ENCODE results near the gene ALG9.

ALG9 gene

GRCh38 chr11:111913031-111913861, 41.9 kb upstream of the ALG9 start:
- no peaks in the 10 kb centered on the region for H3K27me3 ChIP-seq (ENCODE audit: insufficient read depth, low read depth)
- H4K20me1 ChIP-seq (ENCODE audit: insufficient read depth) = no peaks in the 10 kb centered on the region
- H3K36me3 ChIP-seq (ENCODE audit: insufficient read depth) = no peaks in the 10 kb centered on the region
- H3K4me3 ChIP-seq (IDR thresholded peaks at IDR 0.05; ENCODE audit: insufficient read depth, low read depth, low read length) = no peak overlapping the region
- no peak overlapping the region for H2AFZ ChIP-seq (ENCODE audit: low read depth)
- H3K79me2 ChIP-seq (ENCODE audit: insufficient read depth, low read depth) = no peaks in the 10 kb centered on the region
- TF ChIP-seq, protein P1, sequence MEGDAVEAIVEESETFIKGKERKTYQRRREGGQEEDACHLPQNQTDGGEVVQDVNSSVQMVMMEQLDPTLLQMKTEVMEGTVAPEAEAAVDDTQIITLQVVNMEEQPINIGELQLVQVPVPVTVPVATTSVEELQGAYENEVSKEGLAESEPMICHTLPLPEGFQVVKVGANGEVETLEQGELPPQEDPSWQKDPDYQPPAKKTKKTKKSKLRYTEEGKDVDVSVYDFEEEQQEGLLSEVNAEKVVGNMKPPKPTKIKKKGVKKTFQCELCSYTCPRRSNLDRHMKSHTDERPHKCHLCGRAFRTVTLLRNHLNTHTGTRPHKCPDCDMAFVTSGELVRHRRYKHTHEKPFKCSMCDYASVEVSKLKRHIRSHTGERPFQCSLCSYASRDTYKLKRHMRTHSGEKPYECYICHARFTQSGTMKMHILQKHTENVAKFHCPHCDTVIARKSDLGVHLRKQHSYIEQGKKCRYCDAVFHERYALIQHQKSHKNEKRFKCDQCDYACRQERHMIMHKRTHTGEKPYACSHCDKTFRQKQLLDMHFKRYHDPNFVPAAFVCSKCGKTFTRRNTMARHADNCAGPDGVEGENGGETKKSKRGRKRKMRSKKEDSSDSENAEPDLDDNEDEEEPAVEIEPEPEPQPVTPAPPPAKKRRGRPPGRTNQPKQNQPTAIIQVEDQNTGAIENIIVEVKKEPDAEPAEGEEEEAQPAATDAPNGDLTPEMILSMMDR (conservative IDR thresholded peaks at IDR 0.05; ENCODE audit: low read depth, low read length) = no peak
- H3K4me2 ChIP-seq = no peak overlapping the region
- no peak overlapping the region for H3K9ac ChIP-seq
- H3K4me1 ChIP-seq (ENCODE audit: low read depth, poor library complexity, severe bottlenecking) = peaks cover 5% of the 10 kb centered on the region
- no peak overlapping the region for H3K27ac ChIP-seq

DNA sequence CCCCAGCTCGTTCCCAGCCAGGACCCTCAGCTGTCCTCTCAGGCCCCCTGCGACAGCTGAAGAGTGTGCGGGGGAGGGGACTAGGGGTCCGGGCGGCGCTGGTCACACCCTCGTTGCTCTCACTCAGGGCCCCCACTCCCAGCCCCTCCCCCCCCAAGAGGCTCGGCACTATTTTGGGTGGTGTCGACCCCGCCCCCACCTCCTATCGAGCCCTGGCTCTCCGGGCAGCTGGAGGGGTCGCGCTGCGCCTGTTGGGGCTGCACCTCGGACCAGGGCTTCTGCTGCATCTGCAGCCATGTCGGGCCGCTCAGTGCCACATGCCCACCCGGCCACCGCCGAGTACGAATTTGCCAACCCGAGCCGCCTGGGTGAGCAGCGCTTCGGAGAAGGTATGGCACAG, 41.2 kb upstream of the ALG9 start, which contains the start of gene HSPB2:
HSPB2 (plus strand) TSS at position 200 of the 400 bp plus-strand sequence; CDS start at position 296, 96 bp downstream.
- Histone ChIP-seq H3K4me1 (ENCODE audit: low read depth, poor library complexity, severe bottlenecking) (no peaks in the 10 kb centered on the region), H3K36me3 (ENCODE audit: insufficient read depth) (no peaks in the 10 kb centered on the region), H3K9ac (no peak within 1 kb of the TSS), H3K27ac (no peak within 1 kb of the TSS), H2AFZ (ENCODE audit: low read depth) (no peak within 1 kb of the TSS), H3K4me2 (no peak within 1 kb of the TSS), H3K4me3 (IDR thresholded peaks at IDR 0.05; ENCODE audit: insufficient read depth, low read depth, low read length) (no peak within 1 kb of the TSS), H3K27me3 (ENCODE audit: insufficient read depth, low read depth) (no peaks in the 10 kb centered on the region), H3K79me2 (ENCODE audit: insufficient read depth, low read depth) (no peaks in the 10 kb centered on the region), H4K20me1 (ENCODE audit: insufficient read depth) (no peaks in the 10 kb centered on the region)
- TF ChIP-seq, protein P1 (conservative IDR thresholded peaks at IDR 0.05; ENCODE audit: low read depth, low read length) = no peak

DNA sequence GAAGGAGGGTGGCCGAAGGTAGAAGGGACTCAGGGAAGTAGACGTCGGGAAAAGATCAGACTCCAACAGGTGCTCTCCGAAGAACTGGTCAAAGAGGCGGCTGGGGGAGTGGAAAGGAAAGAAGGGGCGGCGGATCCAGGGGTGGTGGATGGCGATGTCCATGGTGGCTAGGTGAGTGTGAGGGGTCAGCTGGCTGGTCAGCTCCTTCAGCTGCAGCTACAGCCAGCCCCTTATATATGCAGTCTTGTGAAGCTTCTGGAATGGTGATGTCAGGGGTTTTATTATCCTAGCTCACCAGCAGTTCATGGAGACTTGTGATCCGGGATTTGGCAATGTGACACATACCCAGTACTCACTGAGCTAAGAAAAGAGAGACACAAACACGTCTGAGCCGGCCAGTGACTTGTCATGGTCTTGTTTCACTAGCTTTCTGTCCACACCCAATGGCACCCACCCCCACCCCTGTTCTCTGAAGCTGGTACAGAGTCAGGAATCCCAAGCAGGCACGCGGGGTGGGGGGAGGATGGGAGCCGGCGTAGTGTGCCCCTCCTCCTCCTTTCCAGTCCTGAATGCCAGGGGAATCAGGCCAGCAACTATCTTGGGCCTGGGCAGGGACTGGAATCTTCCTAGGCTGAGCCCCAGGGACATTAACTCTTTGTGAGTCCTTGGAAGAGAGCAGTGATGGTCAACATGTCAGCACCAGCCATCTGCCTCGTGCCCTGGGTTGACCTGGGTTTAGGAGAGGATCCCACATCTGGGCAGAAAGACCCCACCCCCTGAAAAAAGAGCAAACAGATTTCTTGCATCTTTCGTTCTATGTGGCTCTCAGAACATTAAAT, 40.4 kb upstream of the ALG9 start, which contains the start of gene CRYAB:
CRYAB (minus strand) TSS at position 208 of the 839 bp plus-strand sequence; CDS start at position 162, 46 bp downstream.
- TF ChIP-seq, protein P1 (conservative IDR thresholded peaks at IDR 0.05; ENCODE audit: low read depth, low read length) = no peak
- H3K27me3 ChIP-seq (ENCODE audit: insufficient read depth, low read depth) = no peaks in the 10 kb centered on the region
- H3K4me1 ChIP-seq (ENCODE audit: low read depth, poor library complexity, severe bottlenecking) = no peaks in the 10 kb centered on the region
- H3K79me2 ChIP-seq (ENCODE audit: insufficient read depth, low read depth) = no peaks in the 10 kb centered on the region
- H3K4me2 ChIP-seq = no peak within 1 kb of the TSS
- H3K36me3 ChIP-seq (ENCODE audit: insufficient read depth) = no peaks in the 10 kb centered on the region
- H4K20me1 ChIP-seq (ENCODE audit: insufficient read depth) = no peaks in the 10 kb centered on the region
- no peak within 1 kb of the TSS for H3K27ac ChIP-seq
- H3K9ac ChIP-seq = no peak within 1 kb of the TSS
- H3K4me3 ChIP-seq (IDR thresholded peaks at IDR 0.05; ENCODE audit: insufficient read depth, low read depth, low read length) = no peak within 1 kb of the TSS
- no peak within 1 kb of the TSS for H2AFZ ChIP-seq (ENCODE audit: low read depth)

DNA sequence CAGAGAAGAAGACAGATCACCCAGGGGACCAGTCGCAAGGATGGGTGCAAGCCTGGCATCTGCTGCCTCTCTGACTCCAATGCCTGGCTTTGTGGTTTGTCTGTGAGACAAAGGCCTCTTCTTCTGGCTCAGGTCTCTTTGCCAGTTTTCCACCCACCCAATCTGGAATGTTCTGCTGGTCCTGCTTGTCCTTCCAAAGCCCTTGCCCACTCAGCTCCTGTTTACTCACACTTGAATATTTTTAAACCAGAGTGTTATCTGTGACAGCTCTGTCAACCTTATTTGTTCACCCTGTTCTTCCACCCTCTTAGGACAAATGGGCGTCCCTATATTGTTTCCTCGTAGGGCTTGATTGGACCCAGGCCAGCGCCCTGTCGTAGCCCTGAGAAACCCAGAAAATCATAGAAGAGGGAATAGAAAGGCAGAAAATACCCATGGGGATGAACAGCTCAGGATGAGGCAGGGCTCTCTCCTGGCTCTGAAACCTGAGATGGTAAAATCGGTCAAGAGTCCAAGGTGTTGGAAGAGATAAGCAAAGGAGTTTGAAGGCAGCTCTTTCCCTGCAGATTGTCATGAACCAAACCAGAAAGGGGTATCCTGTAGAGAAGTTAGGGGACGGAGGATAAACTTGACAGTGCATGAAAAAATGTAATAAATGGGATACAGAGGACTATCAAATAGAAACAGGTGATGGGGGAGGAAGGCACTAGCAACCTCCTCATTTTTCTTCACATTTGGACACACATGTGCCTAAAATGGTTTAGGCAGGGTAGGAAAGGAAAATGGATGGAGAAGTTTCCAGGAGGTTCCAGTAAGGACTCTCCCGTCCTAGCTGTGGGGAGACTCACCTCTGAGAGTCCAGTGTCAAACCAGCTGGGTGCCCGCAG, 39.5 kb upstream of the ALG9 start:
- Histone ChIP-seq H3K4me1 (ENCODE audit: low read depth, poor library complexity, severe bottlenecking) (no peaks in the 10 kb centered on the region), H3K4me2 (no peak overlapping the region), H2AFZ (ENCODE audit: low read depth) (no peak overlapping the region), H3K36me3 (ENCODE audit: insufficient read depth) (no peaks in the 10 kb centered on the region), H4K20me1 (ENCODE audit: insufficient read depth) (no peaks in the 10 kb centered on the region), H3K27ac (no peak overlapping the region), H3K27me3 (ENCODE audit: insufficient read depth, low read depth) (no peaks in the 10 kb centered on the region), H3K79me2 (ENCODE audit: insufficient read depth, low read depth) (no peaks in the 10 kb centered on the region), H3K9ac (no peak overlapping the region), H3K4me3 (IDR thresholded peaks at IDR 0.05; ENCODE audit: insufficient read depth, low read depth, low read length) (no peak overlapping the region)
- TF ChIP-seq, protein P1 (conservative IDR thresholded peaks at IDR 0.05; ENCODE audit: low read depth, low read length) = no peak
